H1 (cell line): Measurements from ENCODE around the gene DHRS1. TPM values are rescaled to one million over a fixed set of nuclear protein-coding genes. Genes with fewer than 3 reads are reported as not detected.
A peak's percentile ranks its signal among the peaks of the same experiment; 100 is the strongest.

ENCODE experiments used
- ATF2 ChIP-seq: IDR thresholded peaks from 2 replicates; pipeline ENCODE4 v1.6.1; 2012; ENCODE audit warnings: low read length, inconsistent platforms
- ATF3 ChIP-seq: IDR thresholded peaks from 2 replicates; pipeline ENCODE4 v1.6.1; 2011; ENCODE audit warnings: low read depth, mild to moderate bottlenecking, low read length; ENCODE audit not compliant: insufficient read depth
- BACH1 ChIP-seq: IDR thresholded peaks from 2 replicates; pipeline ENCODE4 v1.6.1; 2012; ENCODE audit warnings: low read length, improper control_type of control experiment
- BRCA1 ChIP-seq: IDR thresholded peaks from 2 replicates; pipeline ENCODE4 v1.6.1; 2012; ENCODE audit warnings: low read depth, low read length, improper control_type of control experiment
- CHD1 ChIP-seq: IDR thresholded peaks from 2 replicates; pipeline ENCODE4 v1.6.1; 2012; ENCODE audit warnings: low read depth, low read length, improper control_type of control experiment
- CHD2 ChIP-seq: IDR thresholded peaks from 2 replicates; pipeline ENCODE4 v1.6.1; 2012; ENCODE audit warnings: low read length, improper control_type of control experiment
- CREB1 ChIP-seq: IDR thresholded peaks from 2 replicates; pipeline ENCODE4 v1.6.1; 2012; ENCODE audit warnings: inconsistent platforms
- E2F6 ChIP-seq: IDR thresholded peaks from 2 replicates; pipeline ENCODE4 v1.6.1; 2012; ENCODE audit warnings: inconsistent platforms
- GABPA ChIP-seq: IDR thresholded peaks from 2 replicates; pipeline ENCODE4 v1.6.1; 2011; ENCODE audit warnings: mild to moderate bottlenecking, low read length, moderate library complexity, borderline replicate concordance; ENCODE audit not compliant: insufficient read depth
- NANOG ChIP-seq: IDR thresholded peaks from 2 replicates; pipeline ENCODE4 v1.6.1; 2011; ENCODE audit warnings: low read length, low read depth, mild to moderate bottlenecking, inconsistent platforms; ENCODE audit not compliant: insufficient read depth, poor library complexity, severe bottlenecking
- NRF1 ChIP-seq: IDR thresholded peaks from 2 replicates; pipeline ENCODE4 v1.6.1; 2011; ENCODE audit warnings: mild to moderate bottlenecking, low read depth, low read length, improper control_type of control experiment
- POLR2AphosphoS5 ChIP-seq: IDR thresholded peaks from 2 replicates; pipeline ENCODE4 v1.6.1; 2011; ENCODE audit warnings: low read depth, low read length
- POU5F1 ChIP-seq: IDR thresholded peaks from 2 replicates; pipeline ENCODE4 v1.6.1; 2011; ENCODE audit warnings: low read depth, mild to moderate bottlenecking, low read length, moderate library complexity
- RNF2 ChIP-seq: fragments of 200-900, 300-1000 bp; sonication (generic); IDR thresholded peaks from 2 replicates; pipeline ENCODE4 v1.7.1; 2016; ENCODE audit warnings: borderline replicate concordance, low read depth, mild to moderate bottlenecking, antibody characterized with exemption, low read length; ENCODE audit not compliant: poor library complexity, severe bottlenecking; ENCODE audit errors: missing control alignments
- SP2 ChIP-seq: IDR thresholded peaks from 2 replicates; pipeline ENCODE4 v1.6.1; 2012; ENCODE audit warnings: mild to moderate bottlenecking, low read length, inconsistent platforms
- TCF12 ChIP-seq: IDR thresholded peaks from 2 replicates; pipeline ENCODE4 v1.6.1; 2011; ENCODE audit warnings: low read depth, mild to moderate bottlenecking, low read length
- polyA plus RNA-seq, 7 experiments: library from polyadenylated mRNA; depleted of rRNA in 3 of 7; stranded (reverse) in 5 of 7; unstranded in 2 of 7; fragments of >200 nt in 5 of 7; fragments of 200-250 nt in 2 of 7; gene quantifications; 1 replicate in 5 of 7; 2 replicates in 1 of 7; 4 replicates in 1 of 7; pipeline versions ENCODE4 v1.2.1 to v1.2.3, GENCODE V29; 2011 to 2013; ENCODE audit warnings: missing spikeins in 2 of 7, mixed read lengths in 2 of 7
- total RNA-seq: library from RNA; stranded (reverse); fragmentation: NEBNext Ultra II Directional; extraction: Animal tissue kit (Norgen Biotek cat#: 25700); gene quantifications from 2 replicates; pipeline ENCODE4 v1.2.1, GENCODE V29; 2021

Gene DHRS1
- total and polyA plus RNA-seq, 2 of the 8 experiments (the other 6 are each of a cell fraction or from before 2014, with no cell fraction given) = 8.8 to 31.7 TPM

DNA sequence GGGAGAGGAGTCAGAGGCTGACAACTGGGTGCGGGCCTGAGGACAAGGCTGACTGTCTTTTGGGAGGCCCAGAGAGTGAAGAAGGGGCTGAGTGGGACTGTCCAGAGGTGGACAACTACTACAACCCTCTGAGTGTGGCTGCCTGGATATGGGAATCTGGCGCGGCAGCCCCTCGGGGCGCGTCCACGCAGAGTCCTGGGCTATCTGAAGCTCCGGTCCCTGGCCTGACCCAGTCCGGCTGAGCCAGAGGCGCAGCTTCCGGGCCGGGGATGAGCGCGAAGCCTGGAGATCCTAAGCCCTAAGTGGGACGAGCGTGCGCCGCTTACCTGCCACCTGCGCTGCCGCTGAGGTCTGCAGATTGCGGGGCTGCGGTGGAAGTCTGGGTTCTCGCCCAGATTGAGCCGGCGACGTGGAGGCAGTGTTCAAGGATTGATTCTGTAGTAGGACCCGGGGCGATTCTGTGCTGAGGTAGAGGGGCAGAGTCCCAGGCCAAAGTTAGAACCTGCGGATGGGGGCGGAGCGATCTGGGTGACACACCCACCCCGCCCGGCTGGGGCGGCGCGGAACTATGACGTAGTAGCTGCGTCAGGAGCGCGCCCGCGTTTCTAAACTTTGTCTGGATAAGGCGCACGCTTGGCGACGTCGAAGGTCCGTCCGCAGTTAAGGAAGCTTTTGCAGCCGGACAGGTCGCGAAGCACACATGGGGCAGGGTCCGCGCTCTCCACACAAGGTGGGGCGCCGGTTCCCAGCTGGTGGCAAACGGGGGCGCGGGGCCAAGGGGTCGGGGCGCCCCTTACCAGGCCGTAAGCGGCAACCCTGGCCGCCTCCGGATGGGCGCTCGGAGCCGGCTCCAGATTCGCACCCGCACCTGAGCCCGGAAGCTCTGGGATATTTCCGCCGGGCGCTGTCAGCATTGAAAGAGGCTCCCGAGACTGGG, at the start of gene DHRS1, which contains the start of gene NOP9 (continued):
- no peak for TF ChIP-seq ATF2
- no peak; the same call in 1 of the 2 replicates for TF ChIP-seq BRCA1
- TF ChIP-seq CHD1 = no peak
- TF ChIP-seq CREB1 = peak; percentile 99
- peak; percentile 29; the same call in 1 of the 2 replicates for TF ChIP-seq E2F6
- no peak for TF ChIP-seq BACH1
- TF ChIP-seq NANOG = no peak
- no peak for TF ChIP-seq TCF12
- TF ChIP-seq ATF3 = peak; percentile 96
- no peak for TF ChIP-seq NRF1
- peak; percentile 86 for TF ChIP-seq POLR2AphosphoS5
- no peak for TF ChIP-seq GABPA
- no peak for TF ChIP-seq SP2
- no peak for TF ChIP-seq RNF2
- peak; percentile 52; the same call in 1 of the 2 replicates for TF ChIP-seq CHD2
- no peak for TF ChIP-seq POU5F1
